ENCODE data around the gene WDFY4. TPM values are rescaled to one million over a fixed set of nuclear protein-coding genes. Genes with fewer than 3 reads are reported as not detected.

WDFY4 gene
- total RNA-seq, 1 donor from 2014 or later: not detected

GRCh38 chr10:48659790-48660189, 24.9 kb upstream of the WDFY4 start:
- no peaks in the 10 kb centered on the region for H3K36me3 Mint-ChIP-seq (ENCODE audit: unreplicated experiment)
- H3K4me3 Mint-ChIP-seq (ENCODE audit: unreplicated experiment): no peak overlapping the region
- H3K27ac Mint-ChIP-seq (ENCODE audit: unreplicated experiment): no peak overlapping the region
- peaks cover under 1% of the 10 kb centered on the region for H3K9me3 Mint-ChIP-seq (ENCODE audit: unreplicated experiment)
- H3K4me1 Mint-ChIP-seq (ENCODE audit: unreplicated experiment): peaks cover 8% of the 10 kb centered on the region
- peaks cover 45% of the 10 kb centered on the region for H3K27me3 Mint-ChIP-seq (ENCODE audit: unreplicated experiment)
- DNase-seq (ENCODE audit: extremely low spot score, unreplicated experiment): no peak
- TF ChIP-seq CTCF (IDR thresholded peaks at IDR 0.05): peak; percentile 52

GRCh38 chr10:48661441-48661840, 23.2 kb upstream of the WDFY4 start:
- peaks cover 6% of the 10 kb centered on the region for H3K4me1 Mint-ChIP-seq (ENCODE audit: unreplicated experiment)

GRCh38 chr10:48667960-48668590, 16.6 kb upstream of the WDFY4 start:
- H3K9me3 Mint-ChIP-seq (ENCODE audit: unreplicated experiment): peaks cover 3% of the 10 kb centered on the region
- no peak for DNase-seq (ENCODE audit: extremely low spot score, unreplicated experiment)
- H3K4me3 Mint-ChIP-seq (ENCODE audit: unreplicated experiment): no peak overlapping the region
- no peak overlapping the region for H3K27ac Mint-ChIP-seq (ENCODE audit: unreplicated experiment)
- TF ChIP-seq CTCF (IDR thresholded peaks at IDR 0.05): no peak
- H3K36me3 Mint-ChIP-seq (ENCODE audit: unreplicated experiment): no peaks in the 10 kb centered on the region
- H3K27me3 Mint-ChIP-seq (ENCODE audit: unreplicated experiment): peaks cover 27% of the 10 kb centered on the region
- peaks cover 12% of the 10 kb centered on the region for H3K4me1 Mint-ChIP-seq (ENCODE audit: unreplicated experiment)

More at GRCh38 chr10:48661441-48661840, 23.2 kb upstream of the WDFY4 start:
- Mint-ChIP-seq H3K4me3 (ENCODE audit: unreplicated experiment) (no peak overlapping the region), H3K36me3 (ENCODE audit: unreplicated experiment) (no peaks in the 10 kb centered on the region), H3K9me3 (ENCODE audit: unreplicated experiment) (peaks cover 3% of the 10 kb centered on the region), H3K27ac (ENCODE audit: unreplicated experiment) (no peak overlapping the region), H3K27me3 (ENCODE audit: unreplicated experiment) (peaks cover 54% of the 10 kb centered on the region)
- DNase-seq (ENCODE audit: extremely low spot score, unreplicated experiment): no peak
- TF ChIP-seq CTCF (IDR thresholded peaks at IDR 0.05): no peak

GRCh38 chr10:48670978-48671913, 13.4 kb upstream of the WDFY4 start:
- Mint-ChIP-seq H3K27me3 (ENCODE audit: unreplicated experiment) (peaks cover 17% of the 10 kb centered on the region), H3K4me3 (ENCODE audit: unreplicated experiment) (peak overlapping the region; percentile 29), H3K36me3 (ENCODE audit: unreplicated experiment) (no peaks in the 10 kb centered on the region), H3K9me3 (ENCODE audit: unreplicated experiment) (no peaks in the 10 kb centered on the region), H3K4me1 (ENCODE audit: unreplicated experiment) (peaks cover 12% of the 10 kb centered on the region), H3K27ac (ENCODE audit: unreplicated experiment) (peak overlapping the region; percentile 66)
- no peak for TF ChIP-seq CTCF (IDR thresholded peaks at IDR 0.05)
- DNase-seq (ENCODE audit: extremely low spot score, unreplicated experiment): no peak
